ENCODE results near the gene PDIA6.
"Not testable (repeated sequence)": the region's sequence is repeated elsewhere in the genome, so short reads cannot be mapped to it uniquely, and the experiment has no call there.

The PDIA6 gene

GRCh38 chr2:10813163-10814138 is 866 bp upstream of the PDIA6 start:
- H3K4me1 Mint-ChIP-seq: peaks cover 30% of the 10 kb centered on the region
- H3K9me3 Mint-ChIP-seq, H3K36me3 Mint-ChIP-seq, DNase-seq: not testable (repeated sequence)
- peak overlapping the region; percentile 75 for H3K27ac Mint-ChIP-seq
- H3K27me3 Mint-ChIP-seq: peaks cover 47% of the 10 kb centered on the region
- peak overlapping the region; percentile 81 for H3K4me3 Mint-ChIP-seq
- CTCF ChIA-PET: interaction anchor here (0.8 to 1.9 kb wide), 2 partner anchors 18 to 19 kb away, joined by 3 to 11 read pairs; no protein-coding TSS in a partner anchor

GRCh38 chr2:10811517-10811916 is 1.1 kb downstream of the PDIA6 start:
- Mint-ChIP-seq H3K4me1 (peaks cover 47% of the 10 kb centered on the region), H3K27ac (peak overlapping the region; percentile 93), H3K27me3 (peaks cover 29% of the 10 kb centered on the region), H3K36me3 (peaks cover 22% of the 10 kb centered on the region), H3K9me3 (no peaks in the 10 kb centered on the region), H3K4me3 (peak overlapping the region; percentile 92)
- CTCF ChIA-PET: interaction anchor here (1.9 kb wide), 1 partner anchor 20 kb away, joined by 11 read pairs; no protein-coding TSS in a partner anchor
- peak; percentile 27 for DNase-seq

GRCh38 chr2:10810202-10811161 is 2.1 kb downstream of the PDIA6 start:
- Mint-ChIP-seq H3K27me3 (peaks cover 19% of the 10 kb centered on the region), H3K36me3 (peaks cover 22% of the 10 kb centered on the region), H3K27ac (peak overlapping the region; percentile 15), H3K4me3 (peak overlapping the region; percentile 92), H3K4me1 (peaks cover 48% of the 10 kb centered on the region), H3K9me3 (no peaks in the 10 kb centered on the region)
- no peak for DNase-seq
- CTCF ChIA-PET: no interaction called here

- no peak overlapping the region for H3K27ac Mint-ChIP-seq
- no peak for DNase-seq
- H3K36me3 Mint-ChIP-seq: peaks cover 30% of the 10 kb centered on the region
- H3K27me3 Mint-ChIP-seq: no peaks in the 10 kb centered on the region
- no peak overlapping the region for H3K4me3 Mint-ChIP-seq
- H3K9me3 Mint-ChIP-seq: no peaks in the 10 kb centered on the region
- peaks cover 43% of the 10 kb centered on the region for H3K4me1 Mint-ChIP-seq
- CTCF ChIA-PET: interaction anchor here (0.6 kb wide), 1 partner anchor 17 kb away, joined by 3 read pairs; no protein-coding TSS in a partner anchor
Measured at GRCh38 chr2:10806543-10806942, 6.0 kb downstream of the PDIA6 start.

- H3K27me3 Mint-ChIP-seq, H3K27ac Mint-ChIP-seq, DNase-seq, H3K4me3 Mint-ChIP-seq, CTCF ChIA-PET, H3K9me3 Mint-ChIP-seq: not testable (repeated sequence)
- peaks cover 37% of the 10 kb centered on the region for H3K4me1 Mint-ChIP-seq
- peaks cover 30% of the 10 kb centered on the region for H3K36me3 Mint-ChIP-seq
Measured at GRCh38 chr2:10805990-10806389, 6.6 kb downstream of the PDIA6 start.

- H3K27ac Mint-ChIP-seq: no peak overlapping the region
- H3K4me1 Mint-ChIP-seq: peaks cover 12% of the 10 kb centered on the region
- CTCF ChIA-PET: no interaction called here
- no peak for DNase-seq
- H3K9me3 Mint-ChIP-seq: no peaks in the 10 kb centered on the region
- H3K4me3 Mint-ChIP-seq: no peak overlapping the region
- H3K27me3 Mint-ChIP-seq: no peaks in the 10 kb centered on the region
- H3K36me3 Mint-ChIP-seq: peaks cover 27% of the 10 kb centered on the region
Measured at GRCh38 chr2:10802657-10803056, 9.9 kb downstream of the PDIA6 start.

- Mint-ChIP-seq H3K27me3 (no peaks in the 10 kb centered on the region), H3K4me1 (no peaks in the 10 kb centered on the region)
- CTCF ChIA-PET: no interaction called here
Measured at GRCh38 chr2:10800163-10800562, 12.4 kb downstream of the PDIA6 start.

GRCh38 chr2:10798783-10799182 is 13.8 kb downstream of the PDIA6 start:
- H3K36me3 Mint-ChIP-seq: peaks cover 29% of the 10 kb centered on the region
- DNase-seq: no peak
- no peak overlapping the region for H3K27ac Mint-ChIP-seq
- CTCF ChIA-PET: interaction anchor here (1.2 kb wide), 1 partner anchor 34 kb away, joined by 3 read pairs; no protein-coding TSS in a partner anchor
- H3K9me3 Mint-ChIP-seq: no peaks in the 10 kb centered on the region
- H3K4me1 Mint-ChIP-seq: no peaks in the 10 kb centered on the region
- H3K4me3 Mint-ChIP-seq: no peak overlapping the region
- no peaks in the 10 kb centered on the region for H3K27me3 Mint-ChIP-seq

More at GRCh38 chr2:10800163-10800562, 12.4 kb downstream of the PDIA6 start:
- no peak for DNase-seq
- Mint-ChIP-seq H3K9me3 (no peaks in the 10 kb centered on the region), H3K36me3 (peaks cover 26% of the 10 kb centered on the region), H3K27ac (no peak overlapping the region), H3K4me3 (no peak overlapping the region)

- Mint-ChIP-seq H3K9me3 (no peaks in the 10 kb centered on the region), H3K4me3 (no peak overlapping the region), H3K4me1 (peaks cover 6% of the 10 kb centered on the region), H3K36me3 (peaks cover 41% of the 10 kb centered on the region), H3K27me3 (no peaks in the 10 kb centered on the region), H3K27ac (no peak overlapping the region)
- no peak for DNase-seq
- CTCF ChIA-PET: no interaction called here
Measured at GRCh38 chr2:10796703-10797102, 15.9 kb downstream of the PDIA6 start.

- peaks cover 48% of the 10 kb centered on the region for H3K36me3 Mint-ChIP-seq
- peaks cover 17% of the 10 kb centered on the region for H3K4me1 Mint-ChIP-seq
- CTCF ChIA-PET: no interaction called here
- no peak overlapping the region for H3K27ac Mint-ChIP-seq
- no peak overlapping the region for H3K4me3 Mint-ChIP-seq
- DNase-seq: no peak
- H3K9me3 Mint-ChIP-seq: no peaks in the 10 kb centered on the region
- H3K27me3 Mint-ChIP-seq: no peaks in the 10 kb centered on the region
Measured at GRCh38 chr2:10795508-10796046, 17.0 kb downstream of the PDIA6 start.

GRCh38 chr2:10794876-10795275 is 17.7 kb downstream of the PDIA6 start:
- Mint-ChIP-seq H3K36me3 (peaks cover 51% of the 10 kb centered on the region), H3K4me1 (peaks cover 21% of the 10 kb centered on the region), H3K4me3 (no peak overlapping the region), H3K27ac (no peak overlapping the region), H3K27me3 (no peaks in the 10 kb centered on the region), H3K9me3 (no peaks in the 10 kb centered on the region)
- DNase-seq: no peak
- CTCF ChIA-PET: no interaction called here

- no peak overlapping the region for H3K4me3 Mint-ChIP-seq
- peaks cover 53% of the 10 kb centered on the region for H3K36me3 Mint-ChIP-seq
- CTCF ChIA-PET: no interaction called here
- H3K27ac Mint-ChIP-seq: no peak overlapping the region
- H3K27me3 Mint-ChIP-seq: no peaks in the 10 kb centered on the region
- no peaks in the 10 kb centered on the region for H3K9me3 Mint-ChIP-seq
- H3K4me1 Mint-ChIP-seq: peaks cover 21% of the 10 kb centered on the region
- DNase-seq: no peak
Measured at GRCh38 chr2:10793816-10794215, 18.8 kb downstream of the PDIA6 start.

GRCh38 chr2:10792660-10793400 is 19.8 kb downstream of the PDIA6 start:
- Mint-ChIP-seq H3K36me3 (peaks cover 57% of the 10 kb centered on the region), H3K4me3 (no peak overlapping the region), H3K27ac (peak overlapping the region; percentile 6), H3K4me1 (peaks cover 21% of the 10 kb centered on the region), H3K27me3 (no peaks in the 10 kb centered on the region), H3K9me3 (no peaks in the 10 kb centered on the region)
- CTCF ChIA-PET: no interaction called here
- no peak for DNase-seq
